ENCODE results near the gene ICAM1. TPM values are rescaled to one million over a fixed set of nuclear protein-coding genes. Genes with fewer than 3 reads are reported as not detected.

The ICAM1 gene
- total and polyA plus RNA-seq, 2 of the 8 experiments (the other 6 are each of a cell fraction or from before 2014, with no cell fraction given): 4.0 to 9.4 TPM

DNA sequence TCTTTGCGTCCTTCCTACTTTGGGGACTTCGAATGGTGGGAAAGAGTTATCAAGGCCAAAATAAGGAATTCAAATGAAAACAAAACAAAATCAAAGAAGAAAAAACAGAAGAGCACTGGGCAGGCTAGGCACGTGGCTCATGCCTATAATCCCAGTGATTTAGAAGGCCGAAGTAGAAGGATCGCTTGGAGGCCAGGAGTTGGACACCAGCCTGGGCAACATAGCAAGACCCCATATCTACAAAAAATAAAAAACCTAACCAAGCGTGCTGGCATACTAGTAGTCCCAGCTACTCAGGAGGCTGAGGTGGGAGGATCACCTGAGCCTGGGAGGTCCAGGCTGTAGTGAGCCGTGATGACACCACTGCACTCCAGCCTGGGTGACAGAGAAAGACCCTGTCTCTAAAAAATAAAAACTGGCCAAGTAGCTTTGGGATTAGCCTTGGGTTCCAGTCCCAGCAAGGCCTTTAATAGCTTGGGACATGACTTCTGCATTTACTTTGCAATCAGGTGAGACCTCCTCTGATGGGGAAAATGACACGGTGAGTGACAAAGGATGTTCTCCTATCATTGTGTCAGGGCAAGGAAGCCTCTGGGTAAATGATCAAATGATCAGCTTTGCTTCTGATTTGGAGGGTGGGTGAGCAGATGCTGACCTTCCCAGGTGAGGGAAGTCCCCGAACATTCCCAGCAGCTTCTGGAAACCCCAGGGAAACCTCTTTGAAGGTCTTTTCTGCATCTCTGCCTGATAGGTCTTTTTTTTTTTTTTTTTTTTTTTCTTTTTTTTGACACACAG, 7.1 kb downstream of the ICAM1 start:
- Histone ChIP-seq H3K36me3 (ENCODE audit: control insufficient read depth in 2 of 4, insufficient read depth in 4 of 4, low read length in 3 of 4) (no peaks in the 10 kb centered on the region), H3K27me3 (replicated peaks in 1 of 4; ENCODE audit: control insufficient read depth in 3 of 4, extremely low read depth in 1 of 4, insufficient read depth in 3 of 4, low read length in 3 of 4) (no peaks in the 10 kb centered on the region), H2AFZ (ENCODE audit: low read length) (no peak overlapping the region), H3K14ac (ENCODE audit: insufficient read length) (no peak overlapping the region), H3K4me3 (ENCODE audit: extremely low read depth in 1 of 4, insufficient read depth in 2 of 4, low read depth in 3 of 4, low read length in 4 of 4) (no peak overlapping the region), H3K23ac (ENCODE audit: insufficient read length) (no peak overlapping the region), H4K91ac (replicated peaks; ENCODE audit: insufficient read length, low read length) (no peak overlapping the region), H3K4ac (replicated peaks; ENCODE audit: insufficient read length, low read depth, low read length) (no peak overlapping the region), H3K4me1 (replicated peaks in 1 of 4; ENCODE audit: control insufficient read depth in 3 of 4, insufficient read depth in 4 of 4, low read length in 3 of 4) (no peaks in the 10 kb centered on the region), H2BK5ac (ENCODE audit: low read depth, low read length) (no peak overlapping the region), H4K5ac (ENCODE audit: insufficient read length, low read depth, low read length) (no peak overlapping the region), H3K79me1 (ENCODE audit: low read depth, low read length) (no peaks in the 10 kb centered on the region; the same call in 1 of the 2 replicates), H2BK20ac (ENCODE audit: low read length) (no peak overlapping the region), H4K20me1 (replicated peaks in 1 of 2; ENCODE audit: control insufficient read depth in 1 of 2, insufficient read depth in 2 of 2, low read length in 2 of 2) (no peaks in the 10 kb centered on the region), H2AK5ac (ENCODE audit: low read depth, low read length) (no peak overlapping the region), H3K27ac (ENCODE audit: low read depth, low read length) (no peak overlapping the region), H3K9me3 (ENCODE audit: insufficient read depth in 2 of 2, low read depth in 1 of 2, low read length in 1 of 2) (no peaks in the 10 kb centered on the region), H3K56ac (replicated peaks; ENCODE audit: insufficient read length, low read depth, low read length) (no peak overlapping the region), H3K18ac (ENCODE audit: extremely low read depth, low read length) (no peak overlapping the region), H4K8ac (ENCODE audit: extremely low read depth, insufficient read depth, low read length) (no peak overlapping the region), H3K9ac (replicated peaks in 1 of 4; ENCODE audit: extremely low read depth in 1 of 4, low read depth in 3 of 4, low read length in 3 of 4) (no peak overlapping the region), H3K4me2 (ENCODE audit: insufficient read depth in 1 of 2, low read depth in 2 of 2, low read length in 2 of 2) (no peak overlapping the region), H2BK12ac (ENCODE audit: low read depth, low read length) (no peak overlapping the region), H3K79me2 (ENCODE audit: control insufficient read depth in 1 of 2, insufficient read depth in 2 of 2, low read length in 2 of 2) (no peaks in the 10 kb centered on the region), H3K23me2 (ENCODE audit: low read depth, low read length) (no peaks in the 10 kb centered on the region), H2BK120ac (replicated peaks; ENCODE audit: low read depth, low read length) (no peak overlapping the region), H2BK15ac (ENCODE audit: low read length) (no peak overlapping the region)
- CTCF ChIA-PET (ENCODE audit: partially characterized antibody): interaction anchor here (0.9 to 3.8 kb wide), 8 partner anchors 9 to 113 kb away, joined by 3 to 18 read pairs (median 4); partner anchors contain the start of gene ICAM4
- POLR2A ChIA-PET (ENCODE audit: partially characterized antibody): interaction anchor here (0.8 to 1.0 kb wide), 2 partner anchors 10 to 11 kb away, joined by 3 read pairs; partner anchors contain the start of gene ICAM5
- no peak for FAIRE-seq
- 92% methylated on average over 9 of the region's 9 CpGs; no CpG with 5 or more reads in 1 of the 2 experiments for WGBS, 2 experiments (ENCODE audit: extremely low coverage in 1 of 2, insufficient coverage in 1 of 2, insufficient read length in 1 of 2, insufficient replicate concordance in 2 of 2, low coverage in 1 of 2, low lambda C conversion rate in 2 of 2, missing lambda C conversion rate in 1 of 2)
- DNase-seq (ENCODE audit: low read depth in 1 of 2, low spot score in 2 of 2): no peak
- TF ChIP-seq CHD2 (IDR thresholded peaks at IDR 0.05; ENCODE audit: low read length): no peak
- no peak for TF ChIP-seq SAP30 (IDR thresholded peaks at IDR 0.05; ENCODE audit: insufficient read depth, insufficient replicate concordance, low read length)
- no peak for TF ChIP-seq YY1 (IDR thresholded peaks at IDR 0.05; ENCODE audit: low read depth, low read length)
- TF ChIP-seq RBBP5 (IDR thresholded peaks at IDR 0.05; ENCODE audit: borderline replicate concordance, low read depth, low read length): no peak
- TF ChIP-seq NRF1 (IDR thresholded peaks at IDR 0.05; ENCODE audit: low read depth, low read length): no peak
- no peak for TF ChIP-seq CBX8 (IDR thresholded peaks at IDR 0.05; ENCODE audit: borderline replicate concordance, low read depth, low read length)
- TF ChIP-seq SRF (IDR thresholded peaks at IDR 0.05; ENCODE audit: low read depth, low read length): no peak
- no peak for TF ChIP-seq ASH2L (IDR thresholded peaks at IDR 0.05; ENCODE audit: low read length)
- TF ChIP-seq POU5F1 (IDR thresholded peaks at IDR 0.05; ENCODE audit: low read depth, low read length): no peak
- TF ChIP-seq, protein P1, sequence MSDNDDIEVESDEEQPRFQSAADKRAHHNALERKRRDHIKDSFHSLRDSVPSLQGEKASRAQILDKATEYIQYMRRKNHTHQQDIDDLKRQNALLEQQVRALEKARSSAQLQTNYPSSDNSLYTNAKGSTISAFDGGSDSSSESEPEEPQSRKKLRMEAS (IDR thresholded peaks at IDR 0.05): no peak
- TF ChIP-seq SIN3A (conservative IDR thresholded peaks at IDR 0.05 in 1 of 2, IDR thresholded peaks at IDR 0.05 in 1 of 2; ENCODE audit: low read depth in 1 of 2, low read length in 2 of 2): no peak
- TF ChIP-seq NANOG (IDR thresholded peaks at IDR 0.05; ENCODE audit: insufficient read depth, low read depth, low read length, poor library complexity, severe bottlenecking): no peak

All from H1 (cell line).